Heart right ventricle (tissue), 16 donors: ENCODE data around the gene KMT2B. TPM values are rescaled to one million over a fixed set of nuclear protein-coding genes. Genes with fewer than 3 reads are reported as not detected.
A peak's percentile ranks its signal among the peaks of the same experiment; 100 is the strongest.

Experiments used
- ATAC-seq, 8 donors: fragments of 200-7000 bp; cut with Tn5 transposase; one replicate each; pipeline ENCODE4 v1.9.1; 2020; ENCODE audit warnings: mild to moderate bottlenecking in 8 of 8, moderate library complexity in 8 of 8, moderate number of reproducible peaks in 1 of 8
- DNase-seq, 2 donors: peaks; one replicate each; pipeline ENCODE4 v3.0.0-alpha.2; 2020
- H3K27ac ChIP-seq, 10 donors: fragments of 200-600 bp; sonication (generic) in 2 of 10; one replicate each; pipeline versions ENCODE4 v1.5.0 to v1.8.0; 2020 to 2022; ENCODE audit warnings: mild to moderate bottlenecking in 3 of 10
- H3K27me3 ChIP-seq, 7 donors: fragments of 200-600 bp; one replicate each; pipeline ENCODE4 v1.8.0; 2021 to 2022; ENCODE audit warnings: mild to moderate bottlenecking in 2 of 7
- H3K36me3 ChIP-seq, 9 donors: fragments of 200-600 bp; sonication (generic) in 1 of 9; one replicate each; pipeline versions ENCODE4 v1.5.0 to v1.8.0; 2020 to 2022; ENCODE audit warnings: mild to moderate bottlenecking in 2 of 9
- H3K4me1 ChIP-seq, 9 donors: fragments of 200-600 bp; sonication (generic) in 1 of 9; one replicate each; pipeline versions ENCODE4 v1.5.0 to v1.8.0; 2020 to 2022; ENCODE audit warnings: mild to moderate bottlenecking in 4 of 9
- H3K4me3 ChIP-seq, 10 donors: fragments of 200-600 bp; sonication (generic) in 2 of 10; one replicate each; pipeline versions ENCODE4 v1.5.0 to v1.8.0; 2020 to 2022; ENCODE audit warnings: mild to moderate bottlenecking in 7 of 10, moderate library complexity in 2 of 10
- H3K9me3 ChIP-seq, 11 donors: fragments of 200-600 bp in 10 of 11; sonication (generic) in 2 of 11; one replicate each; pipeline versions ENCODE4 v1.5.0 to v1.8.0; 2013 to 2022; ENCODE audit warnings: mild to moderate bottlenecking in 2 of 11, control low read depth in 1 of 11, moderate library complexity in 1 of 11
- CTCF ChIP-seq, 9 donors: fragments of 200-600 bp; sonication (generic) in 2 of 9; IDR thresholded peaks; one replicate each; pipeline versions ENCODE4 v1.5.0 to v1.8.0; 2021 to 2022; ENCODE audit warnings: antibody characterized with exemption in 9 of 9, mild to moderate bottlenecking in 5 of 9, moderate library complexity in 1 of 9
- WGBS, 2 donors: extraction: QIAGEN DNeasy Blood & Tissue Kit; methylation state at CpG; one replicate each; pipeline ENCODE4 v1.1.7; 2013; ENCODE audit warnings: inconsistent platforms in 1 of 2; 5-methylcytosine and 5-hydroxymethylcytosine counted together
- intact Hi-C, 10 donors: fragments of 100-400 bp; cut with DNase I; formaldehyde crosslinking; loops; one replicate each; pipeline versions ENCODE4 v1.11.1 to v1.14.2; 2022
- polyA plus RNA-seq, 2 donors: library from polyadenylated mRNA; stranded (reverse); fragments of 200-250 nt; gene quantifications; one replicate each; pipeline ENCODE4 v1.2.3, GENCODE V29; 2013
- total RNA-seq, 10 donors: library from RNA; stranded (reverse); fragmentation: NEBNext Ultra II Directional in 3 of 10; extraction: Animal tissue kit (Norgen Biotek cat#: 25700) in 3 of 10; gene quantifications; one replicate each; pipeline versions ENCODE4 v1.2.1 to v1.2.4, GENCODE V29; 2021 to 2023
- donor health status: Arrhythmogenic right ventricular cardiomyopathy.
- donor health status: ischemic (EF 13 %, LVEDD 7.1; RV severe dilation, severe dysfunction).
- donor health status: healthy with polysubstance abuse.
- donor health status: DM: no; HTN: yes; CAD: no.
- donor health status: DM: no; HTN: no; CAD: no.
- donor health status: ischemic (EF 25% LVEDD 6.9; RV normal size, moderate dysfunction).
- donor health status: ischemic (EF 25% LVEDD 5.7; RV mildly dilated, moderate dysfunction).
- donor health status: healthy.
- donor health status: DM: yes; HTN: yes; CAD: no.
- donor health status: Ischemic cardiomyopathy.
- donor health status: ischemic (EF 35%, LVEDD 5.7; RV mildly dilated, moderate dysfunction).
- donor health status: nonischemic (EF 11% LVEDD 7.7; RV severe dilation, severe dysfunction).
- donor health status: DM: yes; HTN: yes; CAD: no.
- donor health status: PGD.
- donor health status: ischemic (EF 29% LVEDD 5.4; RV normal size, mild dysfunction).
- donor health status: nonischemic (EF 23%, LVEDD 6.1; RV moderate dilation, normal function).

Gene KMT2B
- total and polyA plus RNA-seq, 12 donors: 10.8 to 28.7 (median 14.8) TPM

- WGBS, 2 donors: 81 to 84% methylated on average over 12 of the region's 12 CpGs
- intact Hi-C loops: loop anchor here in 4 of 10 donors (10.0 kb wide), 2 partner anchors 159 to 169 kb away; partner anchors contain the start of gene TMEM147 (in 3 of the 4)
- DNase-seq: no peak
- no peak for ATAC-seq
- Histone ChIP-seq H3K9me3 (no peaks in the 10 kb centered on the region), H3K27ac (peak overlapping the region in 1 of 10 donors; percentile 58), H3K27me3 (no peaks in the 10 kb centered on the region), H3K4me3 (peak overlapping the region in 1 of 10 donors; percentile 20), H3K36me3 (no peaks in the 10 kb centered on the region), H3K4me1 (peaks cover 5 to 22% (median 18%) of the 10 kb centered on the region in 9 donors)
- no peak for TF ChIP-seq CTCF (IDR thresholded peaks at IDR 0.05)
Observed at GRCh38 chr19:35713904-35714495, 3.8 kb upstream of the KMT2B start.

GRCh38 chr19:35714601-35715354 is 3.0 kb upstream of the KMT2B start:
- no peak for ATAC-seq
- intact Hi-C loops: loop anchor here in 7 of 10 donors (1.0 to 10.0 kb wide), 7 partner anchors 20 to 202 kb away; partner anchors contain the start of genes TMEM147 (in 4 of the 7) and DMKN (in 1 of the 7)

GRCh38 chr19:35715355-35715809 is 2.4 kb upstream of the KMT2B start:
- 82 to 84% methylated on average over 7 of the region's 7 CpGs for WGBS, 2 donors
- Histone ChIP-seq H3K9me3 (no peaks in the 10 kb centered on the region), H3K4me1 (peaks cover 6 to 34% (median 27%) of the 10 kb centered on the region in 9 donors), H3K4me3 (peak overlapping the region in 3 of 10 donors; percentile 75 to 98 (median 96)), H3K36me3 (peaks cover 0 to 10% (median 0%) of the 10 kb centered on the region in 9 donors), H3K27ac (peak overlapping the region in 5 of 10 donors; percentile 78 to 95 (median 92)), H3K27me3 (no peaks in the 10 kb centered on the region)
- TF ChIP-seq CTCF (IDR thresholded peaks at IDR 0.05): no peak
- DNase-seq: no peak
- intact Hi-C loops: loop anchor here in 7 of 10 donors (1.0 to 10.0 kb wide), 7 partner anchors 21 to 203 kb away; partner anchors contain the start of genes TMEM147 (in 4 of the 7) and DMKN (in 1 of the 7)
- no peak for ATAC-seq

More at GRCh38 chr19:35714601-35715354, 3.0 kb upstream of the KMT2B start:
- Histone ChIP-seq H3K36me3 (peaks cover 0 to 4% (median 0%) of the 10 kb centered on the region in 9 donors), H3K27me3 (no peaks in the 10 kb centered on the region), H3K9me3 (no peaks in the 10 kb centered on the region), H3K27ac (peak overlapping the region in 1 of 10 donors; percentile 40), H3K4me1 (peaks cover 6 to 30% (median 24%) of the 10 kb centered on the region in 9 donors), H3K4me3 (no peak overlapping the region)
- TF ChIP-seq CTCF (IDR thresholded peaks at IDR 0.05): no peak
- WGBS, 2 donors: 77 to 81% methylated on average over 14 of the region's 14 CpGs
- DNase-seq: no peak
